Activated T-cell treated with anti-CD3 and anti-CD28 coated beads for 4 hours (primary cell): Measurements from ENCODE around the gene RAMAC.
"Not testable (repeated sequence)": the region's sequence is repeated elsewhere in the genome, so short reads cannot be mapped to it uniquely, and the experiment has no call there.

Experiments
- DNase-seq: peaks from one replicate; pipeline ENCODE4 v3.0.0-alpha.2; 2020

RAMAC gene

GRCh38 chr15:83016906-83017305 is 30.9 kb downstream of the RAMAC start:
- no peak for DNase-seq

GRCh38 chr15:83018436-83018835 is 32.4 kb downstream of the RAMAC start:
- no peak for DNase-seq

- DNase-seq: no peak
These were observed 44.0 kb downstream of the RAMAC start for GRCh38 chr15:83030021-83030420.

GRCh38 chr15:83031234-83031633 is 45.2 kb downstream of the RAMAC start:
- not testable (repeated sequence) for DNase-seq

- no peak for DNase-seq
These were observed 50.2 kb downstream of the RAMAC start for GRCh38 chr15:83036253-83036652.

- DNase-seq: no peak
These were observed 53.2 kb downstream of the RAMAC start for GRCh38 chr15:83039206-83039605.
